KMS-11 (cell line): ENCODE data around the gene ACSS1.

Experiments
- H2AFZ ChIP-seq: fragments of 200-600 bp; sonication (generic); 2 replicates; pipeline ENCODE4 v1.6.1; 2016; ENCODE audit warnings: antibody characterized with exemption, mixed run types, low read depth
- H3K27ac ChIP-seq: fragments of 200-600 bp; sonication (generic); 2 replicates; pipeline ENCODE4 v1.6.1; 2016; ENCODE audit warnings: mild to moderate bottlenecking, mixed run types
- H3K27me3 ChIP-seq: fragments of 200-600 bp; sonication (generic); 2 replicates; pipeline ENCODE4 v1.6.1; 2017; ENCODE audit warnings: mild to moderate bottlenecking, low read depth, mixed run types, moderate library complexity; ENCODE audit not compliant: insufficient read depth
- H3K36me3 ChIP-seq: fragments of 200-600 bp; sonication (generic); 2 replicates; pipeline ENCODE4 v1.6.1; 2017; ENCODE audit warnings: mild to moderate bottlenecking, mixed run types; ENCODE audit not compliant: insufficient read depth
- H3K4me1 ChIP-seq: fragments of 200-600 bp; sonication (generic); 2 replicates; pipeline ENCODE4 v1.6.1; 2016; ENCODE audit warnings: mild to moderate bottlenecking, low read depth, mixed run types; ENCODE audit not compliant: poor library complexity, severe bottlenecking
- H3K4me2 ChIP-seq: fragments of 200-600 bp; sonication (generic); 2 replicates; pipeline ENCODE4 v1.7.0; 2016; ENCODE audit warnings: mild to moderate bottlenecking, mixed run types
- H3K4me3 ChIP-seq: fragments of 200-600 bp; sonication (generic); IDR thresholded peaks from 2 replicates; pipeline ENCODE4 v1.6.1; 2017; ENCODE audit warnings: low read depth, low read length, mixed read lengths; ENCODE audit not compliant: insufficient read depth
- H3K79me2 ChIP-seq: fragments of 200-600 bp; sonication (generic); 2 replicates; pipeline ENCODE4 v1.6.1; 2016; ENCODE audit warnings: low read depth, mixed run types; ENCODE audit not compliant: insufficient read depth
- H3K9ac ChIP-seq: fragments of 200-600 bp; sonication (generic); 2 replicates; pipeline ENCODE4 v1.6.1; 2016; ENCODE audit warnings: mild to moderate bottlenecking, mixed run types
- H4K20me1 ChIP-seq: fragments of 200-600 bp; sonication (generic); 2 replicates; pipeline ENCODE4 v1.6.1; 2016; ENCODE audit warnings: mild to moderate bottlenecking, mixed run types; ENCODE audit not compliant: insufficient read depth
- CTCF ChIP-seq: fragments of 200-600 bp; sonication (generic); conservative IDR thresholded peaks from 2 replicates; pipeline ENCODE4 v1.6.1; 2017; ENCODE audit warnings: low read depth, mild to moderate bottlenecking, antibody characterized with exemption, low read length, moderate library complexity, mixed read lengths

ACSS1 gene

GRCh38 chr20:24991897-24992486 lies 65.9 kb downstream of the ACSS1 start:
- Histone ChIP-seq H4K20me1 (no peaks in the 10 kb centered on the region), H3K4me3 (no peak overlapping the region), H3K27me3 (no peaks in the 10 kb centered on the region), H3K4me2 (peak overlapping the region; percentile 80), H3K36me3 (no peaks in the 10 kb centered on the region), H3K79me2 (no peaks in the 10 kb centered on the region; the same call in 1 of the 2 replicates), H3K27ac (no peak overlapping the region), H2AFZ (peak overlapping the region; percentile 76; the same call in 1 of the 2 replicates), H3K9ac (peak overlapping the region; percentile 69; the same call in 1 of the 2 replicates), H3K4me1 (peaks cover 25% of the 10 kb centered on the region)
- no peak for TF ChIP-seq CTCF

GRCh38 chr20:24990810-24991252 lies 67.1 kb downstream of the ACSS1 start:
- Histone ChIP-seq H3K4me1 (peaks cover 25% of the 10 kb centered on the region), H2AFZ (no peak overlapping the region), H3K79me2 (no peaks in the 10 kb centered on the region; the same call in 1 of the 2 replicates), H3K4me2 (peak overlapping the region; percentile 80; the same call in 1 of the 2 replicates), H3K9ac (no peak overlapping the region), H3K27me3 (no peaks in the 10 kb centered on the region), H3K36me3 (no peaks in the 10 kb centered on the region), H3K4me3 (no peak overlapping the region), H4K20me1 (no peaks in the 10 kb centered on the region), H3K27ac (no peak overlapping the region)
- TF ChIP-seq CTCF, result no peak

DNA sequence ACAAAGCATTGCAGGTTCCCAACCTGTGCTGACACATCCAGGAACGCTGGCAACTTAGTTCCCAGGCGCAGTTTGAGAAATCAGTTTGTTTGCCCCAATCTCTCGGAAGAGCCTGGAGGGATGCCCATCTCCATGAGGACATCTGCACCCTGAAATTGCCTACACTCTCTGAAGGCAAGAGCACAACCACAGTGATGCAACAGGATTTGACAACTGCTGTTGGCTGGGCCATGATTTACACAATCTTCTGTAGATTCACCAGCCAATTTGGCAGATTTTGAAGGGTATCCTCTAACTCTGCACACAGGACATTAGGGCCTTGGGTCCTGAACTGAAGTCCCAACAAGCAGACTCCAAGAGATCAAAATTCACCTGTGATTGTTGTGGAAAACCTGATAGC lies 68.8 kb downstream of the ACSS1 start:
- Histone ChIP-seq H3K4me3 (no peak overlapping the region), H4K20me1 (no peaks in the 10 kb centered on the region), H3K36me3 (no peaks in the 10 kb centered on the region), H3K27me3 (no peaks in the 10 kb centered on the region), H2AFZ (no peak overlapping the region), H3K4me2 (no peak overlapping the region), H3K4me1 (peaks cover 18% of the 10 kb centered on the region), H3K79me2 (no peaks in the 10 kb centered on the region; the same call in 1 of the 2 replicates), H3K9ac (no peak overlapping the region), H3K27ac (no peak overlapping the region)
- TF ChIP-seq CTCF, result no peak

GRCh38 chr20:24987873-24988835 lies 69.8 kb downstream of the ACSS1 start:
- Histone ChIP-seq H3K27ac (no peak overlapping the region), H2AFZ (no peak overlapping the region), H3K27me3 (no peaks in the 10 kb centered on the region)

More at GRCh38 chr20:24987873-24988835, 69.8 kb downstream of the ACSS1 start:
- Histone ChIP-seq H3K9ac (no peak overlapping the region), H3K4me2 (no peak overlapping the region), H4K20me1 (no peaks in the 10 kb centered on the region), H3K4me3 (no peak overlapping the region), H3K79me2 (no peaks in the 10 kb centered on the region; the same call in 1 of the 2 replicates), H3K4me1 (peaks cover 13% of the 10 kb centered on the region), H3K36me3 (no peaks in the 10 kb centered on the region)
- TF ChIP-seq CTCF, result no peak
